ENCODE measurements around the gene DAD1. TPM values are rescaled to one million over a fixed set of nuclear protein-coding genes. Genes with fewer than 3 reads are reported as not detected.

DAD1 gene
- polyA plus RNA-seq, 1 of the 3 experiments (the other 2 are of a cell fraction), result 406 TPM

DNA sequence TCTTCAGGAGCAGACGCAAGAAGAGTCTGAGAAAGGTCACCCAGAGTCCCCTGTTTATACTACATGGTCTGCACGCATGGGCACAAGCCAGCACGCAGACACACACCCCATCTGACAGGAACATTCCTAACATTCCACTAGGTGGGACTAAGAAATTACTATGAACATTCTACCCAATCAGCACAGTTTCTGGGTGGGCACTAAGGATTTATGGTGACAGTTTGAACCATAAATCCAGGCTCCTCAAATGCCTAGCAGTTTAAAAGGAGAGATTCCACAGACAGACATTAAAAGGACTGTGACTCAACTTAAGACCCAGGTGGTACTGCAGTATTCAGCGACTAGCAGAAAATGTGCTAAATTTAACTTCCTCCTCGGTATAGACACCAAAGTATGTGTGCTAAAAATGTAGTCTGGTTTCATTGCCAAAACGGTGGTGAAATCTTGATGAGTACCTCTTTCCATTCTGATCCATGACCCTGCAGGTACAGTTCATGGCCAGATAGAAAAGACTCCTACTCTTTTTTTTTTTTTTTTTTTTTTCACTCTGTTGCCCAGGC, 25.3 kb upstream of the DAD1 start:
- H3K4me3 ChIP-seq (ENCODE audit: low read depth in 2 of 2, low read length in 1 of 2), result no peak overlapping the region
- H3K36me3 ChIP-seq (replicated peaks in 1 of 2; ENCODE audit: control insufficient read depth in 1 of 2, insufficient read depth in 2 of 2, low read length in 1 of 2), result peaks cover 0 to 9% of the 10 kb centered on the region in 2 experiments
- no peak overlapping the region for H3K9ac ChIP-seq
- H4K20me1 ChIP-seq (ENCODE audit: insufficient read depth), result no peaks in the 10 kb centered on the region
- no peaks in the 10 kb centered on the region for H3K9me2 ChIP-seq
- DNase-seq, result no peak
- WGBS (ENCODE audit: low lambda C conversion rate), result 13% methylated on average over 6 of the region's 6 CpGs
- no peaks in the 10 kb centered on the region for H3K27me3 ChIP-seq (ENCODE audit: insufficient read depth)
- no peaks in the 10 kb centered on the region for H3K79me2 ChIP-seq (ENCODE audit: insufficient read depth)
- H3F3A ChIP-seq (replicated peaks; ENCODE audit: insufficient read depth), result peaks cover 7% of the 10 kb centered on the region
- ChIA-PET POLR2A (no interaction called here), CTCF (no interaction called here)
- no peak overlapping the region; a peak in 1 of 4 replicates for H3K27ac ChIP-seq (ENCODE audit: low read depth in 2 of 2, low read length in 1 of 2)
- peaks cover 0 to 9% of the 10 kb centered on the region in 2 experiments; a peak in 1 of 4 replicates for H3K4me1 ChIP-seq (ENCODE audit: control insufficient read depth in 1 of 2, insufficient read depth in 2 of 2, low read depth in 1 of 2, low read length in 1 of 2)
- no peaks in the 10 kb centered on the region for H3K9me3 ChIP-seq
- H2AFZ ChIP-seq (ENCODE audit: low read depth), result peak overlapping the region; percentile 43; the same call in 1 of the 2 replicates
- peak overlapping the region; percentile 37 for H3K4me2 ChIP-seq
- TF ChIP-seq TAF1 (IDR thresholded peaks at IDR 0.05; ENCODE audit: borderline replicate concordance, low read depth, low read length) (no peak), TCF12 (IDR thresholded peaks at IDR 0.05) (peak; percentile 58; the same call in 1 of the 2 replicates), RAD21 (IDR thresholded peaks at IDR 0.05; ENCODE audit: low read length) (no peak), POLR2AphosphoS5 (IDR thresholded peaks at IDR 0.05; ENCODE audit: low read depth, low read length) (peak; percentile 20; the same call in 1 of the 2 replicates), RCOR1 (IDR thresholded peaks at IDR 0.05; ENCODE audit: low read length) (no peak), RFX5 (IDR thresholded peaks at IDR 0.05; ENCODE audit: low read length) (no peak), TEAD4 (IDR thresholded peaks at IDR 0.05; ENCODE audit: borderline replicate concordance, insufficient read depth) (peak; percentile 62; the same call in 1 of the 2 replicates), EZH2phosphoT487 (IDR thresholded peaks at IDR 0.05; ENCODE audit: borderline replicate concordance, low read depth) (no peak), GATA2 (CRISPR knock-in tag; IDR thresholded peaks at IDR 0.05) (no peak), GABPA (IDR thresholded peaks at IDR 0.05; ENCODE audit: low read depth) (no peak), RXRA (IDR thresholded peaks at IDR 0.05; ENCODE audit: borderline replicate concordance, low read depth) (0 out of 2 replicates have a peak, but pooled peaks have one; percentile 6), FOSL2 (IDR thresholded peaks at IDR 0.05; ENCODE audit: borderline replicate concordance, low read depth) (no peak), EP300 (IDR thresholded peaks at IDR 0.05; ENCODE audit: borderline replicate concordance in 1 of 2, low read depth in 1 of 2, low read length in 1 of 2) (peak in 1 of 2 experiments; percentile 30; a peak in 1 of 4 replicates), SMC3 (IDR thresholded peaks at IDR 0.05; ENCODE audit: low read depth, low read length) (no peak), FOXM1 (IDR thresholded peaks at IDR 0.05; ENCODE audit: low read depth) (no peak), REST (IDR thresholded peaks at IDR 0.05; ENCODE audit: low read depth, low read length) (no peak), IRF3 (IDR thresholded peaks at IDR 0.05; ENCODE audit: low read depth, low read length) (no peak), NFIC (IDR thresholded peaks at IDR 0.05; ENCODE audit: borderline replicate concordance) (0 out of 2 replicates have a peak, but pooled peaks have one; percentile 8), ELF1 (IDR thresholded peaks at IDR 0.05) (no peak), MEF2A (IDR thresholded peaks at IDR 0.05; ENCODE audit: borderline replicate concordance, low read depth) (no peak), SIN3A (IDR thresholded peaks at IDR 0.05; ENCODE audit: borderline replicate concordance, low read depth, low read length) (no peak)
- TF ChIP-seq, protein P1, sequence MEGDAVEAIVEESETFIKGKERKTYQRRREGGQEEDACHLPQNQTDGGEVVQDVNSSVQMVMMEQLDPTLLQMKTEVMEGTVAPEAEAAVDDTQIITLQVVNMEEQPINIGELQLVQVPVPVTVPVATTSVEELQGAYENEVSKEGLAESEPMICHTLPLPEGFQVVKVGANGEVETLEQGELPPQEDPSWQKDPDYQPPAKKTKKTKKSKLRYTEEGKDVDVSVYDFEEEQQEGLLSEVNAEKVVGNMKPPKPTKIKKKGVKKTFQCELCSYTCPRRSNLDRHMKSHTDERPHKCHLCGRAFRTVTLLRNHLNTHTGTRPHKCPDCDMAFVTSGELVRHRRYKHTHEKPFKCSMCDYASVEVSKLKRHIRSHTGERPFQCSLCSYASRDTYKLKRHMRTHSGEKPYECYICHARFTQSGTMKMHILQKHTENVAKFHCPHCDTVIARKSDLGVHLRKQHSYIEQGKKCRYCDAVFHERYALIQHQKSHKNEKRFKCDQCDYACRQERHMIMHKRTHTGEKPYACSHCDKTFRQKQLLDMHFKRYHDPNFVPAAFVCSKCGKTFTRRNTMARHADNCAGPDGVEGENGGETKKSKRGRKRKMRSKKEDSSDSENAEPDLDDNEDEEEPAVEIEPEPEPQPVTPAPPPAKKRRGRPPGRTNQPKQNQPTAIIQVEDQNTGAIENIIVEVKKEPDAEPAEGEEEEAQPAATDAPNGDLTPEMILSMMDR (IDR thresholded peaks at IDR 0.05), result no peak
- TF ChIP-seq, protein P2, sequence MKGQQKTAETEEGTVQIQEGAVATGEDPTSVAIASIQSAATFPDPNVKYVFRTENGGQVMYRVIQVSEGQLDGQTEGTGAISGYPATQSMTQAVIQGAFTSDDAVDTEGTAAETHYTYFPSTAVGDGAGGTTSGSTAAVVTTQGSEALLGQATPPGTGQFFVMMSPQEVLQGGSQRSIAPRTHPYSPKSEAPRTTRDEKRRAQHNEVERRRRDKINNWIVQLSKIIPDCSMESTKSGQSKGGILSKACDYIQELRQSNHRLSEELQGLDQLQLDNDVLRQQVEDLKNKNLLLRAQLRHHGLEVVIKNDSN (IDR thresholded peaks at IDR 0.05; ENCODE audit: borderline replicate concordance, low read depth), result no peak
- TF ChIP-seq, protein P3, sequence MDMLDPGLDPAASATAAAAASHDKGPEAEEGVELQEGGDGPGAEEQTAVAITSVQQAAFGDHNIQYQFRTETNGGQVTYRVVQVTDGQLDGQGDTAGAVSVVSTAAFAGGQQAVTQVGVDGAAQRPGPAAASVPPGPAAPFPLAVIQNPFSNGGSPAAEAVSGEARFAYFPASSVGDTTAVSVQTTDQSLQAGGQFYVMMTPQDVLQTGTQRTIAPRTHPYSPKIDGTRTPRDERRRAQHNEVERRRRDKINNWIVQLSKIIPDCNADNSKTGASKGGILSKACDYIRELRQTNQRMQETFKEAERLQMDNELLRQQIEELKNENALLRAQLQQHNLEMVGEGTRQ (IDR thresholded peaks at IDR 0.05; ENCODE audit: borderline replicate concordance, low read depth, low read length), result no peak
- TF ChIP-seq, protein P4, sequence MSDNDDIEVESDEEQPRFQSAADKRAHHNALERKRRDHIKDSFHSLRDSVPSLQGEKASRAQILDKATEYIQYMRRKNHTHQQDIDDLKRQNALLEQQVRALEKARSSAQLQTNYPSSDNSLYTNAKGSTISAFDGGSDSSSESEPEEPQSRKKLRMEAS (IDR thresholded peaks at IDR 0.05; ENCODE audit: low read depth), result peak; percentile 62; the same call in 1 of the 2 replicates

All from SK-N-SH (cell line).